H9 (cell line): ENCODE results near the gene IGF1. TPM values are rescaled to one million over a fixed set of nuclear protein-coding genes. Genes with fewer than 3 reads are reported as not detected.
"Not testable (repeated sequence)": the region's sequence is repeated elsewhere in the genome, so short reads cannot be mapped to it uniquely, and the experiment has no call there.

Experiments used
- DNase-seq: peaks from one replicate; pipeline ENCODE4 v3.0.0-alpha.2; 2017
- H2AFZ ChIP-seq: one replicate; pipeline ENCODE4 v1.6.1; 2013; ENCODE audit warnings: mild to moderate bottlenecking, low read length, control low read depth, moderate library complexity
- H2AK5ac ChIP-seq: 2 replicates; pipeline ENCODE4 v1.6.1; 2013; ENCODE audit warnings: low read length, control low read depth, mixed read lengths; ENCODE audit not compliant: insufficient read length
- H2BK120ac ChIP-seq: one replicate; pipeline ENCODE4 v1.6.1; 2013; ENCODE audit warnings: low read depth, mild to moderate bottlenecking, low read length, control low read depth, inconsistent platforms; ENCODE audit not compliant: poor library complexity, severe bottlenecking
- H2BK12ac ChIP-seq: 2 replicates; pipeline ENCODE4 v1.6.1; 2013; ENCODE audit warnings: low read length, control low read depth, mixed read lengths, low read depth; ENCODE audit not compliant: insufficient read length
- H2BK15ac ChIP-seq: 2 replicates; pipeline ENCODE4 v1.6.1; 2013; ENCODE audit warnings: low read depth, low read length, control low read depth
- H2BK20ac ChIP-seq: one replicate; pipeline ENCODE4 v1.6.1; 2013; ENCODE audit warnings: low read depth, mild to moderate bottlenecking, low read length, control low read depth, inconsistent platforms; ENCODE audit not compliant: poor library complexity, severe bottlenecking
- H2BK5ac ChIP-seq: 2 replicates; pipeline ENCODE4 v1.6.1; 2013; ENCODE audit warnings: low read length, control low read depth, mixed read lengths; ENCODE audit not compliant: insufficient read length
- H3K14ac ChIP-seq: 2 replicates; pipeline ENCODE4 v1.6.1; 2013; ENCODE audit warnings: low read length, control low read depth; ENCODE audit not compliant: insufficient read depth
- H3K18ac ChIP-seq: 2 replicates; pipeline ENCODE4 v1.6.1; 2013; ENCODE audit warnings: low read depth, mild to moderate bottlenecking, mixed read lengths, low read length, control low read depth; ENCODE audit not compliant: insufficient read length
- H3K23ac ChIP-seq: 2 replicates; pipeline ENCODE4 v1.6.1; 2013; ENCODE audit warnings: low read length, control low read depth, mixed read lengths, low read depth; ENCODE audit not compliant: insufficient read length
- H3K23me2 ChIP-seq: 2 replicates; pipeline ENCODE4 v1.6.1; 2013; ENCODE audit warnings: low read depth, mild to moderate bottlenecking, mixed read lengths, low read length, control low read depth; ENCODE audit not compliant: insufficient read length, poor library complexity, severe bottlenecking
- H3K27ac ChIP-seq: 2 replicates; pipeline ENCODE4 v1.5.1; 2013; ENCODE audit warnings: low read length, control low read depth, mixed read lengths, low read depth; ENCODE audit not compliant: insufficient read length
- H3K27me3 ChIP-seq: 2 replicates; pipeline ENCODE4 v1.6.1; 2013; ENCODE audit warnings: low read length, control low read depth, inconsistent platforms; ENCODE audit not compliant: insufficient read depth
- H3K4ac ChIP-seq: 2 replicates; pipeline ENCODE4 v1.6.1; 2013; ENCODE audit warnings: low read depth, mild to moderate bottlenecking, control low read depth, inconsistent platforms, low read length, moderate library complexity
- H3K4me1 ChIP-seq: 2 replicates; pipeline ENCODE4 v1.6.1; 2013; ENCODE audit warnings: low read length, control low read depth, inconsistent platforms; ENCODE audit not compliant: insufficient read depth
- H3K4me2 ChIP-seq: 2 replicates; pipeline ENCODE4 v1.6.1; 2013; ENCODE audit warnings: low read length, control low read depth, mixed read lengths; ENCODE audit not compliant: insufficient read length, insufficient read depth
- H3K56ac ChIP-seq: 2 replicates; pipeline ENCODE4 v1.6.1; 2013; ENCODE audit warnings: low read depth, mild to moderate bottlenecking, mixed read lengths, low read length, control low read depth; ENCODE audit not compliant: insufficient read length
- H3K79me1 ChIP-seq: 2 replicates; pipeline ENCODE4 v1.6.1; 2013; ENCODE audit warnings: low read depth, mild to moderate bottlenecking, moderate library complexity, low read length, control low read depth, inconsistent platforms; ENCODE audit not compliant: insufficient read depth, poor library complexity, severe bottlenecking
- H3K79me2 ChIP-seq: 2 replicates; pipeline ENCODE4 v1.6.1; 2013; ENCODE audit warnings: low read length, control low read depth, inconsistent platforms; ENCODE audit not compliant: insufficient read depth
- H3K9ac ChIP-seq: 2 replicates; pipeline ENCODE4 v1.6.1; 2013; ENCODE audit warnings: low read length, control low read depth, mixed read lengths; ENCODE audit not compliant: insufficient read length; ENCODE audit errors: extremely low read depth
- H3K9me3 ChIP-seq: one replicate; pipeline ENCODE4 v1.6.1; 2013; ENCODE audit warnings: low read depth, low read length, inconsistent platforms; ENCODE audit not compliant: control insufficient read depth
- H3T11ph ChIP-seq: one replicate; pipeline ENCODE4 v1.6.1; 2013; ENCODE audit warnings: mild to moderate bottlenecking, low read length, control low read depth, inconsistent platforms
- H4K20me1 ChIP-seq: one replicate; pipeline ENCODE4 v1.6.1; 2013; ENCODE audit not compliant: control insufficient read depth, insufficient read length, insufficient read depth
- H4K5ac ChIP-seq: 2 replicates; pipeline ENCODE4 v1.6.1; 2013; ENCODE audit warnings: low read depth, mild to moderate bottlenecking, mixed read lengths, low read length, control low read depth; ENCODE audit not compliant: insufficient read length
- H4K8ac ChIP-seq: replicated peaks from 2 replicates; pipeline ENCODE4 v1.6.1; 2013; ENCODE audit warnings: low read length, control low read depth, mixed read lengths, low read depth; ENCODE audit not compliant: insufficient read length
- H4K91ac ChIP-seq: 2 replicates; pipeline ENCODE4 v1.6.1; 2013; ENCODE audit warnings: low read depth, mild to moderate bottlenecking, moderate library complexity, mixed read lengths, low read length, control low read depth; ENCODE audit not compliant: insufficient read length
- H3K27ac Mint-ChIP-seq, 3 experiments: 2 replicates in 2 of 3; 3 replicates in 1 of 3; pipeline ENCODE4 v1.8.0; 2020 to 2021; ENCODE audit warnings: mixed read lengths in 3 of 3, mild to moderate bottlenecking in 1 of 3, moderate library complexity in 1 of 3
- H3K27me3 Mint-ChIP-seq: 2 replicates; pipeline ENCODE4 v1.8.0; 2021; ENCODE audit warnings: low read depth, mild to moderate bottlenecking, moderate library complexity, mixed read lengths
- H3K36me3 Mint-ChIP-seq, 3 experiments: 2 replicates in 2 of 3; 3 replicates in 1 of 3; pipeline ENCODE4 v1.8.0; 2020 to 2021; ENCODE audit warnings: low read depth in 3 of 3, mixed read lengths in 3 of 3; ENCODE audit not compliant: insufficient read depth in 1 of 3
- H3K4me1 Mint-ChIP-seq, 2 experiments: 2 replicates each; pipeline ENCODE4 v1.8.0; 2020; ENCODE audit warnings: mixed read lengths in 2 of 2
- H3K4me3 Mint-ChIP-seq, 2 experiments: 2 replicates in 1 of 2; 3 replicates in 1 of 2; pipeline ENCODE4 v1.8.0; 2020 to 2021; ENCODE audit warnings: mild to moderate bottlenecking in 2 of 2, mixed read lengths in 2 of 2, moderate library complexity in 1 of 2
- H3K9me3 Mint-ChIP-seq, 2 experiments: 2 replicates in 1 of 2; 3 replicates in 1 of 2; pipeline ENCODE4 v1.8.0; 2020; ENCODE audit warnings: mild to moderate bottlenecking in 2 of 2, mixed read lengths in 2 of 2, moderate library complexity in 1 of 2
- WGBS: extraction: QIAGEN DNeasy Blood & Tissue Kit; methylation state at CpG from one replicate; pipeline ENCODE4 v1.1.7; 2013; ENCODE audit warnings: missing lambda C conversion rate, low lambda C conversion rate, mixed read lengths; ENCODE audit not compliant: insufficient read length; ENCODE audit errors: extremely low coverage; 5-methylcytosine and 5-hydroxymethylcytosine counted together
- total RNA-seq: library from RNA; stranded (reverse); gene quantifications from 2 replicates; pipeline ENCODE4 v1.2.1, GENCODE V29; 2021

The IGF1 gene
- total RNA-seq, 1 experiment from 2014 or later: not detected

- WGBS: no CpG with 5 or more reads among the region's 3 CpGs
- not testable (repeated sequence) for H3T11ph ChIP-seq, H3K18ac ChIP-seq, H4K91ac ChIP-seq, H3K56ac ChIP-seq, H2BK20ac ChIP-seq, H4K20me1 ChIP-seq, H2BK120ac ChIP-seq, DNase-seq, H3K23ac ChIP-seq, H4K5ac ChIP-seq, H3K79me1 ChIP-seq, H2BK15ac ChIP-seq, H3K27ac Mint-ChIP-seq, H3K23me2 ChIP-seq, H3K9me3 Mint-ChIP-seq, H3K4me1 ChIP-seq, H3K27me3 Mint-ChIP-seq, H3K27me3 ChIP-seq, H3K4ac ChIP-seq, H3K4me1 Mint-ChIP-seq, H3K79me2 ChIP-seq, H3K27ac ChIP-seq, H2BK12ac ChIP-seq, H2AFZ ChIP-seq, H3K4me2 ChIP-seq, H3K9ac ChIP-seq, H3K4me3 Mint-ChIP-seq, H4K8ac ChIP-seq, H3K14ac ChIP-seq, H3K36me3 Mint-ChIP-seq, H3K9me3 ChIP-seq, H2BK5ac ChIP-seq, H2AK5ac ChIP-seq
Observed at GRCh38 chr12:102447426-102447825, 32.9 kb downstream of the IGF1 start.
